CD4-positive, alpha-beta T cell (primary cell): ENCODE measurements around the gene PDZRN4. TPM values are rescaled to one million over a fixed set of nuclear protein-coding genes. Genes with fewer than 3 reads are reported as not detected.

ENCODE experiments used
- ATAC-seq: fragments of 200-7000 bp; cut with Tn5 transposase; one replicate; pipeline ENCODE4 v1.10.0; 2022; ENCODE audit warnings: mild to moderate bottlenecking; ENCODE audit not compliant: poor library complexity
- CTCF ChIA-PET: fragments of 350-600 bp; sonication (Branson Sonifier 250); formaldehyde crosslinking; loops from one replicate; lab custom pipeline; 2021; ENCODE audit warnings: antibody characterized with exemption, inconsistent platforms; lab: Charles Lee
- POLR2A ChIA-PET: fragments of 350-600 bp; sonication (Branson Sonifier 250); formaldehyde crosslinking; loops from one replicate; lab custom pipeline; 2021; ENCODE audit warnings: antibody characterized with exemption, inconsistent platforms; lab: Charles Lee
- DNase-seq, 14 experiments: peaks; one replicate each; pipeline ENCODE4 v3.0.0-alpha.2; 2013 to 2020; ENCODE audit warnings: mixed read lengths in 2 of 14
- H3K27ac ChIP-seq, 2 donors: one replicate each; pipeline versions ENCODE4 v1.5.1 to v1.7.0; 2013; ENCODE audit warnings: low read length in 2 of 2, low read depth in 1 of 2, mild to moderate bottlenecking in 1 of 2
- H3K27me3 ChIP-seq, 2 experiments: 1 replicate in 1 of 2; 2 replicates in 1 of 2; pipeline versions ENCODE4 v1.6.1 to v1.7.0; 2013; ENCODE audit warnings: low read length in 2 of 2, control low read depth in 1 of 2, mild to moderate bottlenecking in 1 of 2, moderate library complexity in 1 of 2; ENCODE audit not compliant: insufficient read depth in 2 of 2, control insufficient read depth in 1 of 2
- H3K36me3 ChIP-seq: one replicate; pipeline ENCODE4 v1.6.1; 2013; ENCODE audit warnings: low read length, control low read depth; ENCODE audit not compliant: insufficient read depth
- H3K4me1 ChIP-seq: one replicate; pipeline ENCODE4 v1.6.1; 2013; ENCODE audit warnings: low read length, control low read depth; ENCODE audit not compliant: insufficient read depth
- H3K4me3 ChIP-seq: one replicate; pipeline ENCODE4 v1.5.1; 2013; ENCODE audit warnings: mild to moderate bottlenecking, low read length, moderate library complexity
- H3K9me3 ChIP-seq, 2 experiments: 1 replicate in 1 of 2; 2 replicates in 1 of 2; pipeline versions ENCODE4 v1.6.1 to v1.7.0; 2013; ENCODE audit warnings: low read length in 2 of 2, mild to moderate bottlenecking in 2 of 2, control low read depth in 1 of 2, moderate library complexity in 1 of 2; ENCODE audit not compliant: control insufficient read depth in 1 of 2, insufficient read depth in 1 of 2
- H3K27ac Mint-ChIP-seq: one replicate; pipeline ENCODE4 v1.8.0; 2020; ENCODE audit warnings: mixed read lengths
- H3K27me3 Mint-ChIP-seq: one replicate; pipeline ENCODE4 v1.8.0; 2021; ENCODE audit warnings: mixed read lengths
- H3K36me3 Mint-ChIP-seq: one replicate; pipeline ENCODE4 v1.8.0; 2021; ENCODE audit warnings: low read depth, mixed read lengths
- H3K4me1 Mint-ChIP-seq: one replicate; pipeline ENCODE4 v1.8.0; 2021; ENCODE audit warnings: low read depth, mixed read lengths
- H3K4me3 Mint-ChIP-seq: one replicate; pipeline ENCODE4 v1.8.0; 2020; ENCODE audit warnings: mild to moderate bottlenecking, mixed read lengths
- H3K9me3 Mint-ChIP-seq: one replicate; pipeline ENCODE4 v1.8.0; 2020; ENCODE audit warnings: mixed read lengths
- intact Hi-C, 2 experiments: fragments of 100-400 bp; cut with DNase I in 1 of 2; cut with micrococcal nuclease in 1 of 2; formaldehyde crosslinking; loops; one replicate each; pipeline versions ENCODE4 v1.15.1 to v1.9.0; 2023 to 2025; cut with DNase I, micrococcal nuclease
- total RNA-seq, 174 experiments: library from RNA in 2 of 174; stranded (reverse) in 2 of 174; gene quantifications; one replicate each; pipeline ENCODE4 v1.2.3 and lab custom pipeline; 2021 to 2026
- TF ChIP-seq, protein P1 (sequence below): fragments of 200-600 bp; IDR thresholded peaks from one replicate; pipeline ENCODE4 v1.8.0; 2022; ENCODE audit warnings: antibody characterized with exemption, mild to moderate bottlenecking

PDZRN4 gene
- total RNA-seq, 2 experiments from 2014 or later: not detected

DNA sequence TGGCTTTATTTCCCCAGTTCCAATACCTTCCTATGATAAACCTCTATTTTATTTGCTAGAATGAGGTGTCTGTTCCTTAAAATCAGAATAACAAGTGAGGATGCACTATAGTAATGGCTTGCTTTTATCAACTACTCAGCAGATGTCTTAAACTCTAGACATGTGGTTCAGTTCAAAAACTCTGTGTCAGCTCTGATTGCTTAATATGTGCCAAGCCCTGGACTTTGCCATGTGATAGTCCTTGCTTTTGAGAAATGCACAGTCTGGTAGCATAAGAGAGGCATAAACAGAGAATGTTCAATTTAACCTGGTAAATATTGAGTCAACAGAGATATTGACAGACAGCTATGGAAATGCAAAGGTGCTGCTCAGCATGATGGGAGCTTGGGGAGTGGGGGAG lies 254.8 kb downstream of the PDZRN4 start:
- Histone ChIP-seq H3K27ac (no peak overlapping the region), H3K27me3 (no peaks in the 10 kb centered on the region), H3K36me3 (no peaks in the 10 kb centered on the region), H3K4me1 (no peaks in the 10 kb centered on the region), H3K4me3 (no peak overlapping the region), H3K9me3 (no peaks in the 10 kb centered on the region)
- Mint-ChIP-seq H3K27me3 (no peaks in the 10 kb centered on the region), H3K4me1 (no peaks in the 10 kb centered on the region), H3K4me3 (no peak overlapping the region), H3K36me3 (no peaks in the 10 kb centered on the region), H3K9me3 (no peaks in the 10 kb centered on the region), H3K27ac (no peak overlapping the region)
- intact Hi-C loops: no loop called here
- TF ChIP-seq, protein P1, sequence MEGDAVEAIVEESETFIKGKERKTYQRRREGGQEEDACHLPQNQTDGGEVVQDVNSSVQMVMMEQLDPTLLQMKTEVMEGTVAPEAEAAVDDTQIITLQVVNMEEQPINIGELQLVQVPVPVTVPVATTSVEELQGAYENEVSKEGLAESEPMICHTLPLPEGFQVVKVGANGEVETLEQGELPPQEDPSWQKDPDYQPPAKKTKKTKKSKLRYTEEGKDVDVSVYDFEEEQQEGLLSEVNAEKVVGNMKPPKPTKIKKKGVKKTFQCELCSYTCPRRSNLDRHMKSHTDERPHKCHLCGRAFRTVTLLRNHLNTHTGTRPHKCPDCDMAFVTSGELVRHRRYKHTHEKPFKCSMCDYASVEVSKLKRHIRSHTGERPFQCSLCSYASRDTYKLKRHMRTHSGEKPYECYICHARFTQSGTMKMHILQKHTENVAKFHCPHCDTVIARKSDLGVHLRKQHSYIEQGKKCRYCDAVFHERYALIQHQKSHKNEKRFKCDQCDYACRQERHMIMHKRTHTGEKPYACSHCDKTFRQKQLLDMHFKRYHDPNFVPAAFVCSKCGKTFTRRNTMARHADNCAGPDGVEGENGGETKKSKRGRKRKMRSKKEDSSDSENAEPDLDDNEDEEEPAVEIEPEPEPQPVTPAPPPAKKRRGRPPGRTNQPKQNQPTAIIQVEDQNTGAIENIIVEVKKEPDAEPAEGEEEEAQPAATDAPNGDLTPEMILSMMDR: no peak
- POLR2A ChIA-PET: no interaction called here
- CTCF ChIA-PET: no interaction called here
- ATAC-seq (no peak), DNase-seq (no peak)

DNA sequence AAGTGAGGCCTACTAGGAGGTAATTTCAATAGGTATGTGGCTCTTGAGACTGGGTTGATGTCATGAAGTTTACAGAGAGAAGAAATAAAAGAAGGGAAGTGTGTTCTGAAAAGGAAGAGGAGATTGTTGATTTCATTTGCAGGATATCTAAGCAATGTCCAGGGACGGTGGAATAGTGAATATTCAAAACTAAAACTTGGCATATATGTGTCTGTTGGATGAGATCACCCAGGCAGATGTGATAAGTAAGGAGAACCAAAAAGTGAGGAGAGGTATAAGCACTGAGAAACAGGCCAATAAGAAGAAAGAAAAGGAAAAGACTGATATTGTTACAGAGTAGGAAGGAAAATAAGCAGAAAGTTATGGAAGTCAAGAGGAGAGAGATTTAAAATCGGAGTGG lies 255.6 kb downstream of the PDZRN4 start:
- DNase-seq: no peak
- no peaks in the 10 kb centered on the region for H3K4me1 Mint-ChIP-seq
- H3K4me3 Mint-ChIP-seq: no peak overlapping the region
- intact Hi-C loops: no loop called here
- TF ChIP-seq, protein P1: no peak
- no peaks in the 10 kb centered on the region for H3K4me1 ChIP-seq
- no peaks in the 10 kb centered on the region for H3K27me3 Mint-ChIP-seq
- no peaks in the 10 kb centered on the region for H3K9me3 ChIP-seq
- H3K36me3 Mint-ChIP-seq: no peaks in the 10 kb centered on the region
- ChIA-PET POLR2A (no interaction called here), CTCF (no interaction called here)
- H3K4me3 ChIP-seq: no peak overlapping the region
- ATAC-seq: no peak
- no peaks in the 10 kb centered on the region for H3K9me3 Mint-ChIP-seq
- no peaks in the 10 kb centered on the region for H3K36me3 ChIP-seq
- no peak overlapping the region for H3K27ac ChIP-seq
- H3K27me3 ChIP-seq: no peaks in the 10 kb centered on the region
- H3K27ac Mint-ChIP-seq: no peak overlapping the region

GRCh38 chr12:41452838-41453407 lies 264.8 kb downstream of the PDZRN4 start:
- Mint-ChIP-seq H3K4me3 (no peak overlapping the region), H3K4me1 (no peaks in the 10 kb centered on the region), H3K27me3 (no peaks in the 10 kb centered on the region), H3K27ac (no peak overlapping the region), H3K9me3 (no peaks in the 10 kb centered on the region), H3K36me3 (no peaks in the 10 kb centered on the region)
- no peaks in the 10 kb centered on the region for H3K4me1 ChIP-seq
- ChIA-PET CTCF (interaction anchor here (0.7 kb wide), 1 partner anchor 1747 kb away, joined by 3 read pairs; no protein-coding TSS in a partner anchor), POLR2A (no interaction called here)
- DNase-seq: no peak
- intact Hi-C loops: no loop called here
- no peak for ATAC-seq
- H3K9me3 ChIP-seq: no peaks in the 10 kb centered on the region
- no peaks in the 10 kb centered on the region for H3K27me3 ChIP-seq
- TF ChIP-seq, protein P1: no peak
- H3K27ac ChIP-seq: no peak overlapping the region
- no peak overlapping the region for H3K4me3 ChIP-seq
- H3K36me3 ChIP-seq: no peaks in the 10 kb centered on the region
